Upper lobe of left lung (tissue), 4 donors: ENCODE data around the gene RNF19B.

Source experiments
- CTCF ChIP-seq, 6 experiments: fragments of 450-650 bp in 4 of 6; fragments of 200-600 bp in 2 of 6; sonication (generic) in 2 of 6; IDR thresholded peaks; one replicate each; pipeline ENCODE4 v1.5.1; 2016 to 2019; ENCODE audit warnings: antibody characterized with exemption in 6 of 6
- POLR2A ChIP-seq, 4 donors: fragments of 450-650 bp; IDR thresholded peaks; one replicate each; pipeline ENCODE4 v1.5.1; 2016 to 2017; ENCODE audit warnings: antibody characterized with exemption in 4 of 4, mild to moderate bottlenecking in 2 of 4
- POLR2AphosphoS5 ChIP-seq, 2 donors: sonication (generic); formaldehyde crosslinking; IDR thresholded peaks; one replicate each; pipeline ENCODE4 v1.5.1; 2017; ENCODE audit warnings: antibody characterized with exemption in 2 of 2

- TF ChIP-seq CTCF (IDR thresholded peaks at IDR 0.05) (no peak), POLR2AphosphoS5 (IDR thresholded peaks at IDR 0.05) (no peak), POLR2A (IDR thresholded peaks at IDR 0.05) (no peak)
Measured at GRCh38 chr1:32903991-32904785, 60.4 kb downstream of the RNF19B start.
